Measurements from ENCODE around the gene STK39.
A peak's percentile ranks its signal among the peaks of the same experiment; 100 is the strongest.

Gene STK39

DNA sequence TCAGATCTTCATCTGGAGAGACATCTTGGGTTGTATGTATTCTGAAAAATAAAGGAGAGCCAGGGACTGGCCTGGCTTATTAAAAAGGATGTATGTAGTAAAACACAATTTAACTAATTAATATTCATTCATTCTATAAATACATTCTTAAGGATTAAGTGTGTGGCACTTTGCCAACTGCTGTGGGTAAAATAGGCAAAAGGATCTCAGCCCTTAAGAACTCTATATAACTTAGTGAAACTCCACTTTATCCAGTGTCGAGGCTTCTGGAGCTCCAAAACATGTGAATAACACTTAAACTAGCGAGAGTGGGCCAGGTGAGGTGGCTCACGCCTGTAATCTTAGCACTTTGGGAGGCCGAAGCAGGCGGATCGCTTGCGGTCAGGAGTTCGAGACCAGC lies 7.7 kb upstream of the STK39 start:
- H3K4me3 ChIP-seq (ENCODE audit: low read length) = no peak overlapping the region
- H3K27ac ChIP-seq (ENCODE audit: low read depth, low read length) = no peak overlapping the region
- no peaks in the 10 kb centered on the region for H3K4me1 ChIP-seq (ENCODE audit: control insufficient read depth, insufficient read depth, low read length)
- no peaks in the 10 kb centered on the region for H3K36me3 ChIP-seq (ENCODE audit: control insufficient read depth, insufficient read depth, low read length)
- H3K9ac ChIP-seq (ENCODE audit: low read length) = no peak overlapping the region
- H3K27me3 ChIP-seq (ENCODE audit: control insufficient read depth, insufficient read depth, low read length) = no peaks in the 10 kb centered on the region

DNA sequence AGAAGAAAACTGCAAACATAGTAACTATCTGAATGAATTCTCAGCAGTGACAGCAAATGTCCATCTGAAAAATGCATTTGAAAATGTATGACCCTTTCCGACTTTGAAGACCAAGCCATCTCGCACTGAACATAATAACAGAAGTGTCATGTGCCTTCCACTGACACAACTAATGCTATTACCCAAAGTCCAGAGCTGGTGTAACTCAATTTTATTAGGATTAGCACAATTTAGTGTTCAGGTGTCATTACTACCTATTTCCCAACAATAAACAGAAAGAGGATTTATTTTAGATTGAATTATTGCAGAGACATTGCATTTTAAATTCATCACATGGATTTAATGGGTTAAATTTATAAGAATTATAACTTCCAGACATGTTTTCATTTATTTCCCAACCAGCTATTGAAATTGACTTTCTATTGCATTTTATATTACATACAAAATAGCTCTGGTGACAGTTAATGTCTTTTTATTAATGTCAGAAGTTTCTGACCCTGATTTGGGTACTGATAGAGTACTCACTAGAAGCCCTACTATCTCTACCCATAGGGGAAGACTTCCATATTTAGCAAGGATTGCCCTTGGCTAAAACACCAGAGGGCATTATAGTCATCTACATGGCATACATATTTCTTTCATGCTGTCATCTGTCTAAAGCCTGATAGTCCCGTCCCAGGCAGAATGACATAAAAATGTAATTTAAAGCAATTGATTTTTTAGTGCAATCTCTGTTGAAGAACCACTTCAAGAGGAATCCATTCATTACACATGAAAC lies 7.0 kb upstream of the STK39 start:
- Histone ChIP-seq H3K4me3 (ENCODE audit: low read length) (no peak overlapping the region), H3K27ac (ENCODE audit: low read depth, low read length) (no peak overlapping the region), H3K4me1 (ENCODE audit: control insufficient read depth, insufficient read depth, low read length) (no peaks in the 10 kb centered on the region), H3K36me3 (ENCODE audit: control insufficient read depth, insufficient read depth, low read length) (no peaks in the 10 kb centered on the region), H3K27me3 (ENCODE audit: control insufficient read depth, insufficient read depth, low read length) (no peaks in the 10 kb centered on the region), H3K9ac (ENCODE audit: low read length) (no peak overlapping the region)

DNA sequence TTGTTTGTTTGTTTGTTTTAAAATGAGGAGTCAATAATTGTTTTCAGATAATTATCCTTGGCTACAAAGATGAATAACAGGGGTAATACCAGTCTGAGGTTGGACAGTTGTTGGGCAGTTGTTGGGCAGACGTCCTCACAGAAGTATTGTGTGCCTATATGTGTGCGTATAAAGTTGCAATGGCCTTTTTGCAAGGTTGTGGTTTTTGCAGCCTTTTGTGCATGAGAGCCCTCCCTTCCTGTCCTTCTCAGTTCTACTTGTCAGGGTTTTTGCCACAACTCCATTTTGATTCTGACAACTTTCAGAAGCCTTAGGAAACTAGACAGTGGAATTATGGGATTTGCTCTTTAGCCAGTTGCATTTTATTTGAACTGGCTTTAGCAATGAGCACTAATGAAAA lies 6.0 kb upstream of the STK39 start:
- Histone ChIP-seq H3K4me1 (ENCODE audit: control insufficient read depth, insufficient read depth, low read length) (no peaks in the 10 kb centered on the region), H3K36me3 (ENCODE audit: control insufficient read depth, insufficient read depth, low read length) (no peaks in the 10 kb centered on the region), H3K4me3 (ENCODE audit: low read length) (no peak overlapping the region), H3K27me3 (ENCODE audit: control insufficient read depth, insufficient read depth, low read length) (no peaks in the 10 kb centered on the region), H3K9ac (ENCODE audit: low read length) (no peak overlapping the region), H3K27ac (ENCODE audit: low read depth, low read length) (no peak overlapping the region)

DNA sequence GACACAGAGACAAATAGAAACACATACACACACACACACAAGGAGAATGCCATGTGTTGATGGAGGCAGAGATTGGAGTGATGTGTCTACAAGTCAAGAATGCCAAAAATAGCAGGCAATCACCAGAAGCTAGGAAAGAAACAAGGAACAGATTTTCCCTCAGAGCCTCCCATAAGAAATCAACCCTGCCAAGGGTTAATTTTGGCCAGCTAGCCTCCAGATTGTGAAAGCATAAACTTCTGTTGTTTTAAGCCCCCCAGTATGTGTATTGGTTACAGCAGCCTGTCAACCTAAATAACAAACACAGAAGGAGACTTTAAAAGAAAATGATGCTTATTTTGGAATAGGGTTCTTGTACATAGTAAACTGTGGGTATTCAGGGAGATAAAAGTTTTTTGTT lies 5.6 kb upstream of the STK39 start:
- Histone ChIP-seq H3K27me3 (ENCODE audit: control insufficient read depth, insufficient read depth, low read length) (no peaks in the 10 kb centered on the region), H3K27ac (ENCODE audit: low read depth, low read length) (no peak overlapping the region), H3K36me3 (ENCODE audit: control insufficient read depth, insufficient read depth, low read length) (no peaks in the 10 kb centered on the region), H3K9ac (ENCODE audit: low read length) (no peak overlapping the region), H3K4me1 (ENCODE audit: control insufficient read depth, insufficient read depth, low read length) (no peaks in the 10 kb centered on the region), H3K4me3 (ENCODE audit: low read length) (no peak overlapping the region)

DNA sequence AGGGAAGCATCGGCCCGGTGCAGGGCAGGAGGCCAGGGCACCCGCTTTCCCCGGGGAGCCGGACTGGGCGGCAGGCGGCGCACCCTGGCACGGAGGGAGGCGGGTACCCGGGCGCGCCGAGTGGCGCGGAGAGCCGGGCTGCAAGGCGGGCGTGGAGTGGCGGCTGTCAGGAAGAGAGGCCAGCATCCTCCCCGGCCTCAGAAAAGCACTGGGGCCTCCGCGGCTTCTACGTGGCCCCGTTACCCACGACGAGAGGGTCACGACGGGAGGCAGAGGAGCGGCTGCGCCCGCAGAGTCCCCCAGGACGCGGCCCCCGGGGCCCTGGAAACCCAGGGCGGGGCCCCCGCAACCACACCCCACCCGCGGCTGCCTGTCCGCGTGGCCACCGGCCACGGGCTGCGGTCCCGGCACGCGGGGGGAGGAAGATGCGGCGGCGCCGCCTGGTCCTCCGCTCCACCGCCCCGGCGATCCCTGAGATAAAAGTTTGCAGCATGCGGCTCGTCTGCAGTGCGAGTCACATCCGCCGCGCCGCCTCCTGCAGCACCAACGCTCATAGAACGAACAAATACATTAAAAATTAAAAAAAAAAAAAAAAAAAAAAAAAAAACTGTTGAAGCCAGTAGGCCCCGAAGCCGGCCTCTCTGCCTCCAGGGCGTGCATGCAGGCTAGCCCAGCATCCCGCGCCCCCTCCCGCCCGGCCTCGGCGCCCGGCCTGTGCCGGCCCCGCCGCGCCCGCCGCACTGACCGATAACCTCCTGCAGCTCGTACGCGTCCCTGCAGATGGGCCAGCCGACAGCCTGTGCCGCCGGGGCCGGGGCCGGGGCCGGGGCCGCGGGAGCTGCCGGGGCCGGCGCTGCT lies 683 bp downstream of the STK39 start:
- Histone ChIP-seq H3K4me3 (ENCODE audit: low read length) (peak overlapping the region; percentile 79), H3K9ac (ENCODE audit: low read length) (peak overlapping the region; percentile 35), H3K27me3 (ENCODE audit: control insufficient read depth, insufficient read depth, low read length) (no peaks in the 10 kb centered on the region), H3K36me3 (ENCODE audit: control insufficient read depth, insufficient read depth, low read length) (no peaks in the 10 kb centered on the region), H3K4me1 (ENCODE audit: control insufficient read depth, insufficient read depth, low read length) (no peaks in the 10 kb centered on the region), H3K27ac (ENCODE audit: low read depth, low read length) (peak overlapping the region; percentile 24)

DNA sequence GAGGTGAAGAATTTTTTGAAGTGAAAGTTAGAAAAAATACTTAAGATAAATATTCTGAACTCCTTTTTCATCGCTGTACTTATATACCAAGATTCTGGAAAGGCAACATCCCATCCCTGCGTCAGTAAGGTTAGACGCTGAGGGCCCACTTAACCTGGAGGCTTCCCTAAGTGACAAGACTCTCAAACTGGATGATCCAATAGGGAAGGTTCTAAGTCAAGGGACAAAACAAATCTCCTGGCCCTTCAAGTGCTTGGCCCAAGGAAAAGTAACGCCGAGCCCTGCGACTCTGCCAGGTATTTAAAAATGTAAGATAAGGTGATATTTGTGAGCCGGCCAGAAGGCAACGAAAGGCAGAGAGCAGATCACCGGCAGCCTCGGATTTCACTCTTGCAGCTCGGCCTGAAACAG lies 1.3 kb downstream of the STK39 start:
- Histone ChIP-seq H3K4me1 (ENCODE audit: control insufficient read depth, insufficient read depth, low read length) (no peaks in the 10 kb centered on the region), H3K4me3 (ENCODE audit: low read length) (peak overlapping the region; percentile 79), H3K36me3 (ENCODE audit: control insufficient read depth, insufficient read depth, low read length) (no peaks in the 10 kb centered on the region), H3K27me3 (ENCODE audit: control insufficient read depth, insufficient read depth, low read length) (no peaks in the 10 kb centered on the region), H3K27ac (ENCODE audit: low read depth, low read length) (peak overlapping the region; percentile 24), H3K9ac (ENCODE audit: low read length) (peak overlapping the region; percentile 35)

DNA sequence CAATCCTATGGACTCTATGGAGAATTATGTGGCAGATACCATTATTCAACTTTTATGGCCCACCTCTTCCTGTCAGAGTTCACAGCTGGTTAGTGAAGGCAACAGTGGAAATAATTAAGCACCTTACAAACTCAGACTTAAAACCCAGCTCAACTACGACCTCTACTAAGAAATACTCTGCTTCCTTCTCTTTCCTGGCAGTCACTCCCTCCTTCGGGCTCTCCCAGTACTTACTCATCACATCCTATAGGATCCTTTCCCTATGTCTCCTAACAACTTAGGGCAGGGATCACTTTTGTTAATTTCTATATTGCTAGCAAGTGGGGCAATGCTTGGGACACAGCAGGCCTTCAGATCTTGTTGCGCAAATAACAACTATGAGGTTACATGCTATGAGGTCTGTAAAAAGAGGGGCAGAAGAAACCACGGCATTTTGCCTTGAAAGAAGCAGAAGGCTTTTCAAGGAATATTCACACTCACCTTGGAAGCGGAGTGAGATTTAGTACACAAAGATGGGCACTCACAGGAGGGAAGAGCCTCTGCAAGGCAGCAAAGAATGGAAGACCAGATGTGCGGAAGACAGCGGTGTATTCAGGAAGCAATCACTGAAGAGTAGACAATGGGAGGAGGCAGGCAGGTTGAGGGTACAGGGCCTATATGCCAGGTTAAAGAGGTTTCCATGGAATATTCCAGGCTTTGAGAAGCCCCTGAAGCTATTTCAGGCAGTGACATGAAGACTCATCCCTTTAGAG lies 2.1 kb downstream of the STK39 start:
- H3K4me1 ChIP-seq (ENCODE audit: control insufficient read depth, insufficient read depth, low read length) = no peaks in the 10 kb centered on the region
- H3K36me3 ChIP-seq (ENCODE audit: control insufficient read depth, insufficient read depth, low read length) = no peaks in the 10 kb centered on the region
- H3K4me3 ChIP-seq (ENCODE audit: low read length) = no peak overlapping the region
- H3K27ac ChIP-seq (ENCODE audit: low read depth, low read length) = no peak overlapping the region
- H3K9ac ChIP-seq (ENCODE audit: low read length) = no peak overlapping the region
- no peaks in the 10 kb centered on the region for H3K27me3 ChIP-seq (ENCODE audit: control insufficient read depth, insufficient read depth, low read length)

DNA sequence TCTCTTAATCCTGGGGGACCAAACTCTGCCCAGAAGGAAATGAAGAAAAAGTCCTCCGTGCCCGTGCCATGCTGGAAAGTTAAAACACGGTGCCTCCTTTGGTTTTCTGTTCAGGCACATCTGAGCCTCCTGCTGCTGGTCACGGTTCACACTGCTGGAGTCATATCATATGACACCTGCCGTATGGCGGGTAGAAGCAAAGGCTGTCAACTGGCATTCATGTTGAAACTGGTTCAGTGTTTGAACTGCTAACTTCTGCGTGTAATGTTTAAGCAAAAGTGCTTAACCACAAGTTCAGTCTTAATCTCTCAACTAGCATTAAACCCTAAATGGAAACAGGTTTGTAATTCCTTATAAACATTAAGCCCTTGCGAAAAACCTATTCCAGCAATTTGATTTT lies 3.1 kb downstream of the STK39 start:
- no peak overlapping the region for H3K9ac ChIP-seq (ENCODE audit: low read length)
- no peak overlapping the region for H3K27ac ChIP-seq (ENCODE audit: low read depth, low read length)
- no peaks in the 10 kb centered on the region for H3K36me3 ChIP-seq (ENCODE audit: control insufficient read depth, insufficient read depth, low read length)
- no peaks in the 10 kb centered on the region for H3K4me1 ChIP-seq (ENCODE audit: control insufficient read depth, insufficient read depth, low read length)
- H3K27me3 ChIP-seq (ENCODE audit: control insufficient read depth, insufficient read depth, low read length) = no peaks in the 10 kb centered on the region
- no peak overlapping the region for H3K4me3 ChIP-seq (ENCODE audit: low read length)

DNA sequence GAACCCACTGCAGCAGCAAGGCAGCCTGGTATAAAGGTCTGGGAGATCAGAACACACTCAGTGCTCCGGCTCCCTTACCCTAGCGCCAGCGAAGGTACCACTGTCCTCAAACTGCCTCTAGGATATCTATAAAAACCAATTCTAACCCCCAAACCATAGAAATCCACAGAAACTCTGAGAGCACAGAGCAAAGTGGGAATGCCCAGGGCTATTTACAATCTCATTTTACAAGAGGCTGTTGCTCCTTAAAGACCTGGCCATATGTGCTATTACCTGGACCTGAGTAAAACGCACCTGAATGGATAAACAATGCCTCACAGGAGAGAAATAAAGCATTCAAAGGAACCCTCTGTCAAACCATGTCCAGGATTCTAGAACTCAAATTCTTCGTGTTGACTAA lies 4.3 kb downstream of the STK39 start:
- Histone ChIP-seq H3K4me1 (ENCODE audit: control insufficient read depth, insufficient read depth, low read length) (no peaks in the 10 kb centered on the region), H3K4me3 (ENCODE audit: low read length) (no peak overlapping the region), H3K27me3 (ENCODE audit: control insufficient read depth, insufficient read depth, low read length) (no peaks in the 10 kb centered on the region), H3K27ac (ENCODE audit: low read depth, low read length) (no peak overlapping the region), H3K9ac (ENCODE audit: low read length) (no peak overlapping the region), H3K36me3 (ENCODE audit: control insufficient read depth, insufficient read depth, low read length) (no peaks in the 10 kb centered on the region)

DNA sequence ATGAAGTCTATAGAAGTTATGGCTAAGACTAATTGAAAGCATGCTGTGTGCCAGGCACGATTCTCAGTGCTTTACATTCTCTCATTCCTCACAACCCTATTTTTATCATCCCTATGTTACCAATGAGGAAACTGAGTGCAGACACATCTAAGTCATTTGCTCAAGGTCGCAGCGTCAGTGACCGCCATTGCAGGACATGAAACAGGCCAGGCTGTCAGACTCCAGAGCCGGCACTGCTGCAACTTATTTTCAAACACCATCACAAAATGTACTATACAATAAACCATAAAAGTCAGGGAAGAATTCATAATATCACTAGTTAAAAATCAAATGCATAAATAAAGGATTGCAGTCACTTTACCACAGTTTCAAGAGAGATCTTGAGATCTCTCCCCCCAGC lies 5.6 kb downstream of the STK39 start:
- H3K4me3 ChIP-seq (ENCODE audit: low read length) = no peak overlapping the region
- no peak overlapping the region for H3K27ac ChIP-seq (ENCODE audit: low read depth, low read length)
- no peak overlapping the region for H3K9ac ChIP-seq (ENCODE audit: low read length)
- H3K4me1 ChIP-seq (ENCODE audit: control insufficient read depth, insufficient read depth, low read length) = no peaks in the 10 kb centered on the region
- H3K27me3 ChIP-seq (ENCODE audit: control insufficient read depth, insufficient read depth, low read length) = no peaks in the 10 kb centered on the region
- H3K36me3 ChIP-seq (ENCODE audit: control insufficient read depth, insufficient read depth, low read length) = no peaks in the 10 kb centered on the region

DNA sequence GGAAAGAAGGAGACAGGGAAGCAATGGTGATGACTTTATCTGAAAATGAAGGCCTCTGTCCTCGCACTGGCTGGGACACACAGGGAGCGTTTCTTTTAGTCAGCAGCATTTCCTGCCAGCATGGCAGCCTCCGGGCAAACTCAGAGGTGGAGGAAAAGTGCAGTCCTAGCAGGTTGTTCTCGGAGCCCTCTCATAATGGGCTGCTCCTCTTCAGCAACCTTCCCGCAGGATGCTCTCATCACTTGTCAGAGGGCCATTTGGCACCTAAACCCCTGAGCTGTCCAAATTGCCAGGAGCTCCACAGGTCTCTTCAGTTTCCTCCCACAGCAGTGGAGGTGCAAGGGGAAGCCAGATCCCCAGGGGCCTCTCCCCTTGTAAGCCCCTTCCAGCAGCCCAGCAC lies 6.2 kb downstream of the STK39 start:
- H3K27me3 ChIP-seq (ENCODE audit: control insufficient read depth, insufficient read depth, low read length) = no peaks in the 10 kb centered on the region
- no peak overlapping the region for H3K27ac ChIP-seq (ENCODE audit: low read depth, low read length)
- H3K9ac ChIP-seq (ENCODE audit: low read length) = no peak overlapping the region
- no peaks in the 10 kb centered on the region for H3K4me1 ChIP-seq (ENCODE audit: control insufficient read depth, insufficient read depth, low read length)
- no peaks in the 10 kb centered on the region for H3K36me3 ChIP-seq (ENCODE audit: control insufficient read depth, insufficient read depth, low read length)
- H3K4me3 ChIP-seq (ENCODE audit: low read length) = no peak overlapping the region

DNA sequence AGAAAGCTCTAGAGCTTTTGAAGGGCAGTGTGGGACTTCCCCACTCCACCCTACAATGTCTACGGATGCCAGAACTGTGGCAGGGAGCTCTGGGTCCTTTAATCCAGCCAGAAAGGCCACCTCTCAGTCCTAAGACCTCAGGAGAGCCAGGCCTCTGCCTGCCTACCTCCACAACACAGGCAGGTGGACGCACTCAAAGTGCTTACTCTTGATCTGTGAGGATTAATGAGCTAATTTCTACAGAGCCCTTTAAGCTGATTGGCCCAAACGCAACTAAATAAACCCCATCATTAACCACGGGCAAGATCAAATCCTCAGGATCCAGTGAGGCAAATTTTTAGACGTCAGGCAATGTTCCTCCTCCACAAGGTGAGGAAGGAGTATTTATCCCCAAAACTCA lies 8.1 kb downstream of the STK39 start:
- Histone ChIP-seq H3K4me1 (ENCODE audit: control insufficient read depth, insufficient read depth, low read length) (no peaks in the 10 kb centered on the region), H3K27ac (ENCODE audit: low read depth, low read length) (no peak overlapping the region)

More for the DNA sequence above, 8.1 kb downstream of the STK39 start:
- Histone ChIP-seq H3K4me3 (ENCODE audit: low read length) (no peak overlapping the region), H3K9ac (ENCODE audit: low read length) (no peak overlapping the region), H3K36me3 (ENCODE audit: control insufficient read depth, insufficient read depth, low read length) (no peaks in the 10 kb centered on the region), H3K27me3 (ENCODE audit: control insufficient read depth, insufficient read depth, low read length) (no peaks in the 10 kb centered on the region)
